Prostate gland (tissue), 2 donors: Measurements from ENCODE around the gene PLCH1. TPM values are rescaled to one million over a fixed set of nuclear protein-coding genes. Genes with fewer than 3 reads are reported as not detected.

Source experiments
- DNase-seq: peaks from one replicate; pipeline ENCODE4 v3.0.0-alpha.2; 2019; ENCODE audit warnings: low spot score
- H3K27ac ChIP-seq, 2 donors: fragments of 200-600 bp; sonication (generic); 2 replicates each; pipeline ENCODE4 v1.5.1; 2017 to 2019
- H3K27me3 ChIP-seq: fragments of 200-600 bp; sonication (generic); replicated peaks from 2 replicates; pipeline ENCODE4 v1.5.1; 2019; ENCODE audit not compliant: insufficient read depth
- H3K36me3 ChIP-seq, 2 donors: fragments of 200-600 bp; sonication (generic); 1 replicate in 1 of 2; 2 replicates in 1 of 2; pipeline versions ENCODE4 v1.5.1 to v1.8.1; 2017 to 2019
- H3K4me1 ChIP-seq: fragments of 200-600 bp; sonication (generic); replicated peaks from 2 replicates; pipeline ENCODE4 v1.5.1; 2019
- H3K4me3 ChIP-seq, 2 donors: fragments of 200-600 bp; sonication (generic); 2 replicates each; pipeline ENCODE4 v1.5.1; 2017 to 2019
- H3K9me3 ChIP-seq: fragments of 200-600 bp; sonication (generic); 2 replicates; pipeline ENCODE4 v1.5.1; 2017
- CTCF ChIP-seq, 4 experiments: fragments of 200-600 bp in 2 of 4; fragments of 450-650 bp in 2 of 4; sonication (generic) in 2 of 4; IDR thresholded peaks; 1 replicate in 3 of 4; 2 replicates in 1 of 4; pipeline ENCODE4 v1.5.1; 2016 to 2019; ENCODE audit warnings: antibody characterized with exemption in 4 of 4, mild to moderate bottlenecking in 2 of 4, moderate library complexity in 2 of 4
- POLR2A ChIP-seq: fragments of 450-650 bp; IDR thresholded peaks from one replicate; pipeline ENCODE4 v1.6.1; 2016; ENCODE audit warnings: antibody characterized with exemption, mild to moderate bottlenecking
- POLR2AphosphoS5 ChIP-seq: sonication (generic); formaldehyde crosslinking; IDR thresholded peaks from one replicate; pipeline ENCODE4 v1.6.1; 2017; ENCODE audit warnings: antibody characterized with exemption
- WGBS: methylation state at CpG from one replicate; pipeline ENCODE4 v1.1.5; 2018; 5-methylcytosine and 5-hydroxymethylcytosine counted together
- intact Hi-C: fragments of 100-400 bp; cut with DNase I; formaldehyde crosslinking; loops from one replicate; pipeline ENCODE4 v1.14.2; 2022
- total RNA-seq, 2 donors: library from RNA; depleted of rRNA; stranded (reverse); fragments of >200 nt; gene quantifications; one replicate each; pipeline ENCODE4 v1.1.0, GENCODE V29; 2016

PLCH1 gene
- total RNA-seq, 2 donors from 2014 or later = 0.64 to 12.2 TPM

GRCh38 chr3:155342344-155342743, 402.5 kb downstream of the PLCH1 start:
- no peak for TF ChIP-seq POLR2AphosphoS5
- WGBS = 35% methylated on average over 3 of the region's 3 CpGs
- Histone ChIP-seq H3K27me3 (no peaks in the 10 kb centered on the region), H3K9me3 (no peaks in the 10 kb centered on the region), H3K36me3 (no peaks in the 10 kb centered on the region), H3K27ac (no peak overlapping the region), H3K4me3 (no peak overlapping the region), H3K4me1 (no peaks in the 10 kb centered on the region)
- intact Hi-C loops = no loop called here
- DNase-seq = no peak

DNA sequence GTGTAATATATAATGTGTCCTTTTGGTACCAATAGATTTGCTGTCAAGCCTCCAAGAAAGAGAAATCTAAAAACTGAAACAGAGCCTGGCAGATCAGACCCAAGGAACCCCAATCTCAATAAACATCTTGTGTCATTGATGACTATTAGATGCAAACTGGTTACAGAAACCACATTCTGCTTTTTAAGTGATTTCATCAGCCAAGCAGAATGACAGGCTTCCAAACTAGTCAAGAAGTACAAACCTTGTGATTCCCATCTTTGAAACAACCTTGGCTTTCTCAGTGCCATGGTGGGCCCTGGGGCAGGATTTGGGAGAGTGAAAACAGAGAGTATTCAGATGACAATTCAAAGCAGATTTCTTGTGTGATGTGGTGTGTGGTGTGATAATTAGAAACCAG, 405.8 kb downstream of the PLCH1 start:
- Histone ChIP-seq H3K4me1 (no peaks in the 10 kb centered on the region), H3K27me3 (no peaks in the 10 kb centered on the region), H3K36me3 (no peaks in the 10 kb centered on the region), H3K4me3 (no peak overlapping the region), H3K9me3 (no peaks in the 10 kb centered on the region), H3K27ac (no peak overlapping the region)
- no peak for TF ChIP-seq CTCF (IDR thresholded peaks at IDR 0.05)
- TF ChIP-seq POLR2A = no peak
- TF ChIP-seq POLR2AphosphoS5 = no peak
- intact Hi-C loops = no loop called here
- no peak for DNase-seq

DNA sequence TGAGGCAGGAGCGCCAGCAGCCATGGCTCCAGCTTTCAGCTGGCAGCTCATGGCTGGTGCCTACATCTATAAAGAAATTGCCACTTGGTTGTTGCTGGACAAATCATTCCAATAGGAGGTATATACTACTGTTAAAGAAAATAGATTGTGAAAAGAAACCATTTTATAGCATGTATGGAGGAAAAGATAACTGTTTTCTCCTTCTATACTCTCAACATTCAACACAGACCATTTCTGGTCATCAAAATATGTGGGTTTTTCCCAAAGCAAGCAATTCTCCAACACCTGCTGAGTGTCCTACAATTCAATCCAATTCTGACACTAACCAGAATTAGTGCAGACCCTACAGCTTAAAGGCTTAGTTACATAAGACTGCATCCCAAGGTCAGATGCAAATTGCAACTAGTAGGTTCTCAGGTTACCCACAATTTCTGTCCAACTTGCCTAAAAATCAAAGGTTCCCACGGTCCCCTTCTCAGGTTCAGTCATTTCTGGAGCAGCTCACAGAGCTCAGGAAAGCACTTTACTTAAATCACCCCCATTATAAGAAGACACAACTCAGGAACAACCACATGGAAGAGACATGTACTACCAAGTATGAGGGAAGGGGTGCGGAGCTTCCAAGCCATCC, 409.0 kb downstream of the PLCH1 start:
- Histone ChIP-seq H3K27ac (no peak overlapping the region), H3K4me1 (no peaks in the 10 kb centered on the region), H3K9me3 (no peaks in the 10 kb centered on the region), H3K36me3 (no peaks in the 10 kb centered on the region), H3K27me3 (no peaks in the 10 kb centered on the region), H3K4me3 (no peak overlapping the region)
- TF ChIP-seq CTCF (IDR thresholded peaks at IDR 0.05) (no peak), POLR2A (no peak), POLR2AphosphoS5 (no peak)
- 82% methylated on average over 3 of the region's 3 CpGs for WGBS
- DNase-seq = no peak
- intact Hi-C loops = no loop called here

GRCh38 chr3:155334914-155335723, 409.8 kb downstream of the PLCH1 start:
- Histone ChIP-seq H3K36me3 (no peaks in the 10 kb centered on the region), H3K27me3 (no peaks in the 10 kb centered on the region), H3K27ac (no peak overlapping the region), H3K4me3 (no peak overlapping the region), H3K4me1 (no peaks in the 10 kb centered on the region), H3K9me3 (no peaks in the 10 kb centered on the region)
- WGBS = 57% methylated on average over 6 of the region's 6 CpGs
- intact Hi-C loops = no loop called here
- TF ChIP-seq CTCF (IDR thresholded peaks at IDR 0.05) = no peak
- no peak for TF ChIP-seq POLR2A
- no peak for TF ChIP-seq POLR2AphosphoS5
- DNase-seq = no peak

DNA sequence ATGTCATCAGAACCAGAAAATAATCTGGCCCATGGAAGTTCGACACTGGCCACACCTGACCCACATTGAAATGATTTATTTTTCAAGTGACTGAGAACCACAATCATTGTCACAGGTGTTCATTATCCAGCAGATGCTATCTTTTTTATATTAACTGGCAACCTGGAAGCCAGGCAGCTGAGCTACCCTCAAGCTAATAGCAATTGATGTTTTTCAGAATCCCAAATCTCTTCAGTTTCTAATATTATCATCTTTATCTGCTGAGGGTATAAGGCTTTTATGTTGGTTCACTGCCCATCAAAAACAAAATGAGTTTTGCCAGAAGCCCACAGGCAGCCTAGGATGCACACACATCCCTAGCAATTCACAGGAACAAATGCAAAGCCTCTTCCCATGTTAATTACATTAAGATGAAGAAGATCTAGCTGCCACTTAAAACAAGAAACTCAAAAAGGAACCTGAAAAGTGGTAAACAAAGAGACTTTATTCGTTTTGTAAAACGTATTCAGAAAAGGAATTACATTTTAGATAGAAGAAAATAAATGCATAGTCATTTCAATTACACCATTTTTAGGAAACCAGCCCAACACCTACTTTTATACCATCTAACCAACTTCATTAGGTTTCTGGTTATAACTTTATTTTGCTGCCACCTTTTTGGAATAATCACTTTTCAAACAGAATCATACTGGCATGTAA, 410.5 kb downstream of the PLCH1 start:
- Histone ChIP-seq H3K27ac (no peak overlapping the region), H3K9me3 (no peaks in the 10 kb centered on the region), H3K36me3 (no peaks in the 10 kb centered on the region), H3K27me3 (no peaks in the 10 kb centered on the region), H3K4me1 (no peaks in the 10 kb centered on the region), H3K4me3 (no peak overlapping the region)
- DNase-seq = no peak
- TF ChIP-seq POLR2A = no peak
- no peak for TF ChIP-seq POLR2AphosphoS5
- TF ChIP-seq CTCF (IDR thresholded peaks at IDR 0.05) = no peak
- 52% methylated on average over 3 of the region's 3 CpGs for WGBS
- intact Hi-C loops = no loop called here
